ENCODE measurements around the gene TUBB2A.

DNA sequence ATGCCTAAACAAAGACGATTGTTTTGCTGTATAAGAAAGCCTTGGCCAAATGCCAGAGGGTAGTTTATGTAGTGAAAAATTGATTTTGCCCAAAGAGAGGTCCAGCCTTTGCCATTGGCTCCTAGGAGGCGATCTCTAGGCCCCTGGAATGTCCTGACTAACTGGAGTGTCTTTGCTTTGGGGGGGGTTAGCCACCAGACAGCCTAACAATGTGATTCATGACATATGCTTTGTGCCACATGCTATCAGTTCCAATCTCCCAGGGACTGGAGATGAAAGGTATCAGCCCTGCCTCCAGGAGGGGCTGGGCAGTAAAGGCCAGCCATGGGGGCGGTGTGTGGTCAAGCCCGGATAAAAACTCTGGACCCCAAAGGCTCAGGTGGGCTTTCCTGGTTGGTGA, 32.7 kb upstream of the TUBB2A start:
- no peak for TF ChIP-seq POLR2AphosphoS5 (IDR thresholded peaks at IDR 0.05)
- TF ChIP-seq, protein P1, sequence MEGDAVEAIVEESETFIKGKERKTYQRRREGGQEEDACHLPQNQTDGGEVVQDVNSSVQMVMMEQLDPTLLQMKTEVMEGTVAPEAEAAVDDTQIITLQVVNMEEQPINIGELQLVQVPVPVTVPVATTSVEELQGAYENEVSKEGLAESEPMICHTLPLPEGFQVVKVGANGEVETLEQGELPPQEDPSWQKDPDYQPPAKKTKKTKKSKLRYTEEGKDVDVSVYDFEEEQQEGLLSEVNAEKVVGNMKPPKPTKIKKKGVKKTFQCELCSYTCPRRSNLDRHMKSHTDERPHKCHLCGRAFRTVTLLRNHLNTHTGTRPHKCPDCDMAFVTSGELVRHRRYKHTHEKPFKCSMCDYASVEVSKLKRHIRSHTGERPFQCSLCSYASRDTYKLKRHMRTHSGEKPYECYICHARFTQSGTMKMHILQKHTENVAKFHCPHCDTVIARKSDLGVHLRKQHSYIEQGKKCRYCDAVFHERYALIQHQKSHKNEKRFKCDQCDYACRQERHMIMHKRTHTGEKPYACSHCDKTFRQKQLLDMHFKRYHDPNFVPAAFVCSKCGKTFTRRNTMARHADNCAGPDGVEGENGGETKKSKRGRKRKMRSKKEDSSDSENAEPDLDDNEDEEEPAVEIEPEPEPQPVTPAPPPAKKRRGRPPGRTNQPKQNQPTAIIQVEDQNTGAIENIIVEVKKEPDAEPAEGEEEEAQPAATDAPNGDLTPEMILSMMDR (IDR thresholded peaks at IDR 0.05) = no peak
- no peak for TF ChIP-seq EP300 (IDR thresholded peaks at IDR 0.05)
- TF ChIP-seq POLR2A (IDR thresholded peaks at IDR 0.05) = no peak

Measured in sigmoid colon (tissue), 4 donors.